ENCODE results near the gene AFDN.

GRCh38 chr6:167933847-167934246 is 107.1 kb downstream of the AFDN start:
- TF ChIP-seq EZH2phosphoT487 (IDR thresholded peaks at IDR 0.05) = no peak
- no peak for TF ChIP-seq EZH2 (IDR thresholded peaks at IDR 0.05)
- TF ChIP-seq, protein P1, sequence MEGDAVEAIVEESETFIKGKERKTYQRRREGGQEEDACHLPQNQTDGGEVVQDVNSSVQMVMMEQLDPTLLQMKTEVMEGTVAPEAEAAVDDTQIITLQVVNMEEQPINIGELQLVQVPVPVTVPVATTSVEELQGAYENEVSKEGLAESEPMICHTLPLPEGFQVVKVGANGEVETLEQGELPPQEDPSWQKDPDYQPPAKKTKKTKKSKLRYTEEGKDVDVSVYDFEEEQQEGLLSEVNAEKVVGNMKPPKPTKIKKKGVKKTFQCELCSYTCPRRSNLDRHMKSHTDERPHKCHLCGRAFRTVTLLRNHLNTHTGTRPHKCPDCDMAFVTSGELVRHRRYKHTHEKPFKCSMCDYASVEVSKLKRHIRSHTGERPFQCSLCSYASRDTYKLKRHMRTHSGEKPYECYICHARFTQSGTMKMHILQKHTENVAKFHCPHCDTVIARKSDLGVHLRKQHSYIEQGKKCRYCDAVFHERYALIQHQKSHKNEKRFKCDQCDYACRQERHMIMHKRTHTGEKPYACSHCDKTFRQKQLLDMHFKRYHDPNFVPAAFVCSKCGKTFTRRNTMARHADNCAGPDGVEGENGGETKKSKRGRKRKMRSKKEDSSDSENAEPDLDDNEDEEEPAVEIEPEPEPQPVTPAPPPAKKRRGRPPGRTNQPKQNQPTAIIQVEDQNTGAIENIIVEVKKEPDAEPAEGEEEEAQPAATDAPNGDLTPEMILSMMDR (IDR thresholded peaks at IDR 0.05) = no peak

Data from neural progenitor cell (in vitro differentiated cells).